GM12878 (cell line): ENCODE data around the gene ASIC4. TPM values are rescaled to one million over a fixed set of nuclear protein-coding genes. Genes with fewer than 3 reads are reported as not detected.

Experiments
- ATAC-seq: fragments of 200-7000 bp; cut with Tn5 transposase; 3 replicates; pipeline ENCODE4 v1.9.1; 2020; ENCODE audit warnings: mild to moderate bottlenecking, moderate library complexity
- BruUV-seq: library from RNA; stranded (reverse); fragments of 400-500 nt; replicated peaks from 2 replicates; lab custom pipeline; 2021; lab: Mats Ljungman, UMichigan
- CTCF ChIA-PET: fragments of 300-600 bp; sonication (Branson Sonifier 250); formaldehyde crosslinking; extraction: SDS; loops from one replicate; lab custom pipeline; 2021; ENCODE audit warnings: inconsistent platforms; lab: Yijun Ruan, JAX
- POLR2A ChIA-PET: fragments of 350-600 bp; formaldehyde crosslinking; extraction: SDS; loops from one replicate; lab custom pipeline; 2021; ENCODE audit warnings: inconsistent platforms; lab: Charles Lee
- RAD21 ChIA-PET: fragments of 300-600 bp; sonication (Branson Sonifier 250); formaldehyde crosslinking; loops from one replicate; lab custom pipeline; 2023; ENCODE audit warnings: antibody characterized with exemption; ENCODE audit not compliant: unreplicated experiment; lab: Charles Lee
- SMC1A ChIA-PET: fragments of 300-600 bp; sonication (Branson Sonifier 250); formaldehyde crosslinking; loops from one replicate; lab custom pipeline; 2023; ENCODE audit not compliant: unreplicated experiment, uncharacterized antibody; lab: Charles Lee
- DNase-seq: peaks from one replicate; pipeline ENCODE4 v3.0.0-alpha.2; 2011; ENCODE audit warnings: low read depth, low spot score
- FAIRE-seq: peaks from 3 replicates; lab custom pipeline; 2011; peaks lifted over from hg19 to GRCh38; lab: Jason Lieb, UNC
- H2AFZ ChIP-seq: 2 replicates; pipeline ENCODE4 v1.6.0; 2011; ENCODE audit warnings: low read depth, low read length, control low read depth; ENCODE audit not compliant: control insufficient read depth
- H3K27ac ChIP-seq: 2 replicates; pipeline ENCODE4 v1.5.1; 2011; ENCODE audit warnings: control low read depth; ENCODE audit not compliant: control insufficient read depth, insufficient read depth
- H3K27me3 ChIP-seq, 2 experiments: replicated peaks in 1 of 2; 2 replicates each; pipeline versions ENCODE4 v1.6.0 to v1.6.1; 2011; ENCODE audit warnings: low read length in 1 of 2; ENCODE audit not compliant: control insufficient read depth in 2 of 2, insufficient read depth in 2 of 2
- H3K36me3 ChIP-seq, 2 experiments: 2 replicates each; pipeline ENCODE4 v1.5.1; 2011; ENCODE audit warnings: low read length in 1 of 2; ENCODE audit not compliant: control insufficient read depth in 2 of 2, insufficient read depth in 2 of 2
- H3K4me1 ChIP-seq: 2 replicates; pipeline ENCODE4 v1.6.1; 2011; ENCODE audit warnings: mild to moderate bottlenecking, low read length, moderate library complexity, mixed read lengths; ENCODE audit not compliant: control insufficient read depth, insufficient read depth
- H3K4me2 ChIP-seq: 2 replicates; pipeline ENCODE4 v1.6.0; 2011; ENCODE audit warnings: control low read depth; ENCODE audit not compliant: control insufficient read depth, insufficient read depth
- H3K4me3 ChIP-seq: fragments of 200-600 bp; sonication (generic); 2 replicates; pipeline ENCODE4 v1.5.1; 2016
- H3K79me2 ChIP-seq: 2 replicates; pipeline ENCODE4 v1.6.0; 2011; ENCODE audit warnings: low read length; ENCODE audit not compliant: control insufficient read depth, insufficient read depth
- H3K9ac ChIP-seq: 2 replicates; pipeline ENCODE4 v1.8.0; 2011; ENCODE audit warnings: low read length, control low read depth, mixed read lengths; ENCODE audit not compliant: control insufficient read depth, insufficient read depth
- H3K9me3 ChIP-seq: replicated peaks from 3 replicates; pipeline ENCODE4 v1.5.1; 2011; ENCODE audit warnings: mild to moderate bottlenecking, low read length; ENCODE audit not compliant: control insufficient read depth, insufficient read depth
- H4K20me1 ChIP-seq: 2 replicates; pipeline ENCODE4 v1.6.0; 2011; ENCODE audit not compliant: control insufficient read depth, insufficient read depth
- CREB1 ChIP-seq: IDR thresholded peaks from 2 replicates; pipeline ENCODE4 v1.6.1; 2012; ENCODE audit warnings: low read depth, mild to moderate bottlenecking, inconsistent platforms
- HSF1 ChIP-seq: fragments of 150-350 bp; IDR thresholded peaks from 2 replicates; pipeline ENCODE4 v1.6.1; 2014; ENCODE audit warnings: mild to moderate bottlenecking, low read depth, low read length
- IKZF1 ChIP-seq: fragments of 450-650 bp; conservative IDR thresholded peaks from 2 replicates; pipeline ENCODE4 v1.6.1; 2017; ENCODE audit warnings: antibody characterized with exemption, mild to moderate bottlenecking
- MEF2B ChIP-seq: fragments of 450-650 bp; IDR thresholded peaks from 2 replicates; pipeline ENCODE4 v1.6.1; 2018; ENCODE audit warnings: mild to moderate bottlenecking, moderate library complexity; ENCODE audit not compliant: partially characterized antibody, poor library complexity, severe bottlenecking
- NRF1 ChIP-seq: conservative IDR thresholded peaks from 2 replicates; pipeline ENCODE4 v1.6.1; 2011; ENCODE audit warnings: mild to moderate bottlenecking, low read depth, low read length, improper control_type of control experiment
- SMC3 ChIP-seq: IDR thresholded peaks from 2 replicates; pipeline ENCODE4 v1.6.1; 2011; ENCODE audit warnings: low read length, improper control_type of control experiment, borderline replicate concordance
- TARDBP ChIP-seq: IDR thresholded peaks from 2 replicates; pipeline ENCODE4 v1.6.1; 2016; ENCODE audit warnings: borderline replicate concordance
- YY1 ChIP-seq: IDR thresholded peaks from 2 replicates; pipeline ENCODE4 v1.6.1; 2011; ENCODE audit warnings: low read depth, mild to moderate bottlenecking, low read length
- WGBS: methylation state at CpG from one replicate; pipeline ENCODE4 v1.1.6; 2016; ENCODE audit warnings: low lambda C conversion rate; ENCODE audit not compliant: insufficient replicate concordance, insufficient coverage; ENCODE audit errors: missing lambda C conversion rate; 5-methylcytosine and 5-hydroxymethylcytosine counted together
- in situ Hi-C: fragments of 300-500 bp; cut with MboI; formaldehyde crosslinking; loops from 9 replicates; pipeline ENCODE4 v1.14.3; 2018; ENCODE audit warnings: mixed read lengths
- intact Hi-C: fragments of 100-400 bp; cut with micrococcal nuclease; formaldehyde crosslinking; loops from one replicate; pipeline ENCODE4 v1.14.2; 2022; ENCODE audit not compliant: unreplicated experiment
- polyA plus RNA-seq, 11 experiments: library from polyadenylated mRNA; depleted of rRNA in 4 of 11; unstranded in 6 of 11; stranded (reverse) in 5 of 11; fragments of >200 nt; fragmentation: Nextera tagmentation in 4 of 11; fragmentation: Illumina TruSeq in 1 of 11; extraction: Ambion mirVana in 4 of 11; extraction: Trizol in 1 of 11; gene quantifications; 1 replicate in 1 of 11; 2 replicates in 10 of 11; pipeline versions ENCODE4 v1.2.1 to v1.2.3, GENCODE V29; 2011 to 2016; ENCODE audit warnings: inconsistent platforms in 2 of 11, missing spikeins in 2 of 11, low read depth in 1 of 11
- total RNA-seq, 4 experiments: library from RNA; depleted of rRNA in 3 of 4; stranded (reverse); fragments of >200 nt in 3 of 4; fragmentation: Illumina TruSeq in 1 of 4; extraction: Trizol in 1 of 4; gene quantifications; 2 replicates each; pipeline versions ENCODE4 v1.2.1 to v1.2.3, GENCODE V29; 2013 to 2021
- TF ChIP-seq, protein P1 (sequence below): fragments of 450-650 bp; IDR thresholded peaks from 2 replicates; pipeline ENCODE4 v1.6.1; 2017; ENCODE audit warnings: mild to moderate bottlenecking, moderate library complexity
- TF ChIP-seq, protein P2 (sequence below), 3 experiments: IDR thresholded peaks in 2 of 3; conservative IDR thresholded peaks in 1 of 3; 2 replicates each; pipeline ENCODE4 v1.5.1; 2011; ENCODE audit warnings: low read depth in 3 of 3, low read length in 3 of 3, mild to moderate bottlenecking in 3 of 3, control low read depth in 2 of 3, moderate library complexity in 2 of 3, inconsistent platforms in 1 of 3, mixed read lengths in 1 of 3; ENCODE audit not compliant: control insufficient read depth in 2 of 3, insufficient read depth in 1 of 3; ENCODE audit errors: extremely low read depth in 1 of 3
- TF ChIP-seq, protein P3 (sequence below): IDR thresholded peaks from 2 replicates; pipeline ENCODE4 v1.6.1; 2012; ENCODE audit warnings: low read depth, low read length, improper control_type of control experiment

Gene ASIC4
- total and polyA plus RNA-seq, 10 of the 15 experiments (the other 5 are each of a cell fraction or from before 2014, with no cell fraction given), result 0.01 TPM; not detected in 9

- intact Hi-C loops, result loop anchor here (1.0 kb wide), 4 partner anchors 35 to 127 kb away; no protein-coding TSS in a partner anchor
- H3K4me3 ChIP-seq, result no peak overlapping the region
- no peak overlapping the region for H3K4me2 ChIP-seq
- FAIRE-seq (peak; percentile 96), ATAC-seq (peak; percentile 98), DNase-seq (no peak)
- BruUV-seq, result no TSS peak
- no peak overlapping the region for H3K27ac ChIP-seq
- no peaks in the 10 kb centered on the region; the same call in 1 of the 2 replicates for H4K20me1 ChIP-seq
- H3K36me3 ChIP-seq, result no peaks in the 10 kb centered on the region
- ChIA-PET CTCF (interaction anchor here (0.6 to 10.8 kb wide), 33 partner anchors 8 to 371 kb away, joined by 3 to 224 read pairs (median 4); partner anchors contain the start of gene GMPPA), POLR2A (no interaction called here), RAD21 (interaction anchor here (0.6 to 2.7 kb wide), 21 partner anchors 11 to 159 kb away, joined by 3 to 42 read pairs (median 4); partner anchors contain the start of gene GMPPA), SMC1A (interaction anchor here (0.7 to 4.3 kb wide), 17 partner anchors 8 to 159 kb away, joined by 3 to 41 read pairs (median 3); partner anchors contain the start of genes CHPF, GMPPA, STK11IP and TMEM198)
- no peaks in the 10 kb centered on the region for H3K4me1 ChIP-seq
- peaks cover 6 to 16% of the 10 kb centered on the region in 2 experiments for H3K27me3 ChIP-seq
- no peak overlapping the region for H3K9ac ChIP-seq
- H3K79me2 ChIP-seq, result no peaks in the 10 kb centered on the region
- no peak overlapping the region for H2AFZ ChIP-seq
- WGBS, result 8% methylated on average over 20 of the region's 21 CpGs
- H3K9me3 ChIP-seq, result no peaks in the 10 kb centered on the region
- in situ Hi-C loops, result loop anchor here (5.0 kb wide), 1 partner anchor 128 kb away; no protein-coding TSS in a partner anchor
- TF ChIP-seq YY1 (peak; percentile 66; the same call in 1 of the 2 replicates), CREB1 (no peak), HSF1 (no peak), IKZF1 (0 out of 2 replicates have a peak, but pooled peaks have one; percentile 13), MEF2B (peak; percentile 45), SMC3 (peak; percentile 96), TARDBP (no peak), NRF1 (0 out of 2 replicates have a peak, but pooled peaks have one; percentile 22)
- TF ChIP-seq, protein P1, sequence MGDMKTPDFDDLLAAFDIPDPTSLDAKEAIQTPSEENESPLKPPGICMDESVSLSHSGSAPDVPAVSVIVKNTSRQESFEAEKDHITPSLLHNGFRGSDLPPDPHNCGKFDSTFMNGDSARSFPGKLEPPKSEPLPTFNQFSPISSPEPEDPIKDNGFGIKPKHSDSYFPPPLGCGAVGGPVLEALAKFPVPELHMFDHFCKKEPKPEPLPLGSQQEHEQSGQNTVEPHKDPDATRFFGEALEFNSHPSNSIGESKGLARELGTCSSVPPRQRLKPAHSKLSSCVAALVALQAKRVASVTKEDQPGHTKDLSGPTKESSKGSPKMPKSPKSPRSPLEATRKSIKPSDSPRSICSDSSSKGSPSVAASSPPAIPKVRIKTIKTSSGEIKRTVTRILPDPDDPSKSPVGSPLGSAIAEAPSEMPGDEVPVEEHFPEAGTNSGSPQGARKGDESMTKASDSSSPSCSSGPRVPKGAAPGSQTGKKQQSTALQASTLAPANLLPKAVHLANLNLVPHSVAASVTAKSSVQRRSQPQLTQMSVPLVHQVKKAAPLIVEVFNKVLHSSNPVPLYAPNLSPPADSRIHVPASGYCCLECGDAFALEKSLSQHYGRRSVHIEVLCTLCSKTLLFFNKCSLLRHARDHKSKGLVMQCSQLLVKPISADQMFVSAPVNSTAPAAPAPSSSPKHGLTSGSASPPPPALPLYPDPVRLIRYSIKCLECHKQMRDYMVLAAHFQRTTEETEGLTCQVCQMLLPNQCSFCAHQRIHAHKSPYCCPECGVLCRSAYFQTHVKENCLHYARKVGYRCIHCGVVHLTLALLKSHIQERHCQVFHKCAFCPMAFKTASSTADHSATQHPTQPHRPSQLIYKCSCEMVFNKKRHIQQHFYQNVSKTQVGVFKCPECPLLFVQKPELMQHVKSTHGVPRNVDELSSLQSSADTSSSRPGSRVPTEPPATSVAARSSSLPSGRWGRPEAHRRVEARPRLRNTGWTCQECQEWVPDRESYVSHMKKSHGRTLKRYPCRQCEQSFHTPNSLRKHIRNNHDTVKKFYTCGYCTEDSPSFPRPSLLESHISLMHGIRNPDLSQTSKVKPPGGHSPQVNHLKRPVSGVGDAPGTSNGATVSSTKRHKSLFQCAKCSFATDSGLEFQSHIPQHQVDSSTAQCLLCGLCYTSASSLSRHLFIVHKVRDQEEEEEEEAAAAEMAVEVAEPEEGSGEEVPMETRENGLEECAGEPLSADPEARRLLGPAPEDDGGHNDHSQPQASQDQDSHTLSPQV, result 0 out of 2 replicates have a peak, but pooled peaks have one; percentile 33
- TF ChIP-seq, protein P2, sequence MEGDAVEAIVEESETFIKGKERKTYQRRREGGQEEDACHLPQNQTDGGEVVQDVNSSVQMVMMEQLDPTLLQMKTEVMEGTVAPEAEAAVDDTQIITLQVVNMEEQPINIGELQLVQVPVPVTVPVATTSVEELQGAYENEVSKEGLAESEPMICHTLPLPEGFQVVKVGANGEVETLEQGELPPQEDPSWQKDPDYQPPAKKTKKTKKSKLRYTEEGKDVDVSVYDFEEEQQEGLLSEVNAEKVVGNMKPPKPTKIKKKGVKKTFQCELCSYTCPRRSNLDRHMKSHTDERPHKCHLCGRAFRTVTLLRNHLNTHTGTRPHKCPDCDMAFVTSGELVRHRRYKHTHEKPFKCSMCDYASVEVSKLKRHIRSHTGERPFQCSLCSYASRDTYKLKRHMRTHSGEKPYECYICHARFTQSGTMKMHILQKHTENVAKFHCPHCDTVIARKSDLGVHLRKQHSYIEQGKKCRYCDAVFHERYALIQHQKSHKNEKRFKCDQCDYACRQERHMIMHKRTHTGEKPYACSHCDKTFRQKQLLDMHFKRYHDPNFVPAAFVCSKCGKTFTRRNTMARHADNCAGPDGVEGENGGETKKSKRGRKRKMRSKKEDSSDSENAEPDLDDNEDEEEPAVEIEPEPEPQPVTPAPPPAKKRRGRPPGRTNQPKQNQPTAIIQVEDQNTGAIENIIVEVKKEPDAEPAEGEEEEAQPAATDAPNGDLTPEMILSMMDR (IDR thresholded peaks at IDR 0.05 in 2 of 3, conservative IDR thresholded peaks at IDR 0.05 in 1 of 3; ENCODE audit: control insufficient read depth in 2 of 3, extremely low read depth in 1 of 3, insufficient read depth in 1 of 3, low read depth in 3 of 3, low read length in 3 of 3), result peak; percentile 93 to 99 (median 94); a peak in 5 of 6 replicates
- TF ChIP-seq, protein P3, sequence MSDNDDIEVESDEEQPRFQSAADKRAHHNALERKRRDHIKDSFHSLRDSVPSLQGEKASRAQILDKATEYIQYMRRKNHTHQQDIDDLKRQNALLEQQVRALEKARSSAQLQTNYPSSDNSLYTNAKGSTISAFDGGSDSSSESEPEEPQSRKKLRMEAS, result 0 out of 2 replicates have a peak, but pooled peaks have one; percentile 23
These were observed 16.0 kb downstream of the ASIC4 start for GRCh38 chr2:219530048-219530963.
